HepG2 (cell line): ENCODE data around the gene ALG14. TPM values are rescaled to one million over a fixed set of nuclear protein-coding genes. Genes with fewer than 3 reads are reported as not detected.

ENCODE experiments used
- ATAC-seq: fragments of 200-7000 bp; cut with Tn5 transposase; 3 replicates; pipeline ENCODE4 v1.9.1; 2020; ENCODE audit warnings: mild to moderate bottlenecking, moderate library complexity
- BruUV-seq: library from RNA; stranded (reverse); fragments of 400-500 nt; replicated peaks from 2 replicates; lab custom pipeline; 2021; lab: Mats Ljungman, UMichigan
- CTCF ChIA-PET: fragments of 300-600 bp; formaldehyde crosslinking; extraction: SDS; loops from one replicate; lab custom pipeline; 2021; ENCODE audit warnings: low total read pairs, inconsistent platforms, low intra/inter-chr PET ratio; lab: Yijun Ruan, JAX
- POLR2A ChIA-PET: fragments of 350-600 bp; sonication (Branson Sonifier 250); formaldehyde crosslinking; loops from one replicate; lab custom pipeline; 2020; ENCODE audit warnings: antibody characterized with exemption, inconsistent platforms; lab: Yijun Ruan, JAX
- DNase-seq: peaks from one replicate; pipeline ENCODE4 v3.0.0-alpha.2; 2015; ENCODE audit warnings: low spot score
- FAIRE-seq: peaks from 3 replicates; lab custom pipeline; 2011; peaks lifted over from hg19 to GRCh38; lab: Jason Lieb, UNC
- H2AFZ ChIP-seq: one replicate; pipeline ENCODE4 v1.6.1; 2011; ENCODE audit warnings: low read length, inconsistent platforms
- H3K27ac ChIP-seq: fragments of 300-600 bp; 3 replicates; pipeline ENCODE4 v1.8.0; 2011; ENCODE audit warnings: mixed run types, mild to moderate bottlenecking, mixed read lengths, low read length, inconsistent platforms; ENCODE audit not compliant: insufficient read depth; ENCODE audit errors: extremely low read length
- H3K27me3 ChIP-seq, 2 experiments: fragments of 200-600 bp in 1 of 2; 2 replicates in 1 of 2; 3 replicates in 1 of 2; pipeline versions ENCODE4 v1.6.0 to v1.8.0; 2011; ENCODE audit warnings: low read length in 2 of 2, mild to moderate bottlenecking in 2 of 2, moderate library complexity in 2 of 2, inconsistent platforms in 1 of 2; ENCODE audit not compliant: insufficient read depth in 2 of 2, control insufficient read depth in 1 of 2
- H3K36me3 ChIP-seq, 2 experiments: fragments of 200-600 bp in 1 of 2; replicated peaks in 1 of 2; 2 replicates in 1 of 2; 3 replicates in 1 of 2; pipeline versions ENCODE4 v1.5.1 to v1.8.0; 2011; ENCODE audit warnings: low read length in 2 of 2, inconsistent platforms in 1 of 2; ENCODE audit not compliant: insufficient read depth in 2 of 2, control insufficient read depth in 1 of 2
- H3K4me1 ChIP-seq: 2 replicates; pipeline ENCODE4 v1.5.1; 2012; ENCODE audit warnings: low read length, inconsistent platforms; ENCODE audit not compliant: insufficient read depth
- H3K4me2 ChIP-seq: 2 replicates; pipeline ENCODE4 v1.6.0; 2011; ENCODE audit warnings: low read depth, low read length, inconsistent platforms
- H3K4me3 ChIP-seq, 3 experiments: fragments of 200-600 bp in 1 of 3; sonication (generic), shearing (Covaris generic) in 1 of 3; replicated peaks in 1 of 3; 2 replicates each; pipeline ENCODE4 v1.5.1; 2011 to 2016; ENCODE audit warnings: low read length in 3 of 3, inconsistent platforms in 2 of 3, low read depth in 2 of 3, mild to moderate bottlenecking in 2 of 3, control low read depth in 1 of 3, mixed read lengths in 1 of 3; ENCODE audit not compliant: insufficient read depth in 1 of 3
- H3K79me2 ChIP-seq: one replicate; pipeline ENCODE4 v1.6.1; 2011; ENCODE audit warnings: low read length, inconsistent platforms; ENCODE audit not compliant: insufficient read depth
- H3K9ac ChIP-seq: 2 replicates; pipeline ENCODE4 v1.6.0; 2011; ENCODE audit warnings: mild to moderate bottlenecking, low read depth, low read length, inconsistent platforms; ENCODE audit not compliant: insufficient read depth
- H3K9me3 ChIP-seq: 2 replicates; pipeline ENCODE4 v1.5.1; 2012; ENCODE audit warnings: mild to moderate bottlenecking, low read length
- H4K20me1 ChIP-seq: 2 replicates; pipeline ENCODE4 v1.6.0; 2011; ENCODE audit warnings: inconsistent platforms, mild to moderate bottlenecking, low read length, moderate library complexity; ENCODE audit not compliant: insufficient read depth
- CREB1 ChIP-seq, 2 experiments: fragments of 450-650 bp in 1 of 2; IDR thresholded peaks; 2 replicates each; pipeline ENCODE4 v1.6.1; 2016 to 2017; ENCODE audit warnings: control low read depth in 1 of 2, mild to moderate bottlenecking in 1 of 2, missing compliant biosample characterization in 1 of 2, missing genetic modification characterization in 1 of 2
- ESRRA ChIP-seq: sonication (generic); formaldehyde crosslinking; IDR thresholded peaks from 2 replicates; pipeline ENCODE4 v1.5.1; 2020; ENCODE audit warnings: mild to moderate bottlenecking, low read depth, missing genetic modification reagents
- FOXK1 ChIP-seq: sonication (generic); formaldehyde crosslinking; IDR thresholded peaks from 2 replicates; pipeline ENCODE4 v1.4.0; 2020; ENCODE audit warnings: low read depth, missing genetic modification reagents, borderline replicate concordance
- FOXP4 ChIP-seq: sonication (generic); formaldehyde crosslinking; IDR thresholded peaks from 2 replicates; pipeline ENCODE4 v1.4.0; 2020; ENCODE audit warnings: missing genetic modification reagents
- GMEB1 ChIP-seq: sonication (generic); formaldehyde crosslinking; IDR thresholded peaks from 2 replicates; pipeline ENCODE4 v1.5.1; 2020; ENCODE audit warnings: missing genetic modification reagents, mild to moderate bottlenecking, borderline replicate concordance
- KLF13 ChIP-seq: sonication (generic); formaldehyde crosslinking; IDR thresholded peaks from 2 replicates; pipeline ENCODE4 v1.4.0; 2020; ENCODE audit warnings: mild to moderate bottlenecking, missing genetic modification reagents
- MAX ChIP-seq: IDR thresholded peaks from 2 replicates; pipeline ENCODE4 v1.6.1; 2012; ENCODE audit warnings: inconsistent platforms
- MYC ChIP-seq: sonication (generic); formaldehyde crosslinking; IDR thresholded peaks from 2 replicates; pipeline ENCODE4 v1.9.0; 2021; ENCODE audit warnings: missing genetic modification reagents, borderline replicate concordance
- NCOA1 ChIP-seq: sonication (generic); formaldehyde crosslinking; IDR thresholded peaks from 2 replicates; pipeline ENCODE4 v1.9.0; 2021; ENCODE audit warnings: missing genetic modification reagents
- NCOA5 ChIP-seq: sonication (generic); formaldehyde crosslinking; IDR thresholded peaks from 2 replicates; pipeline ENCODE4 v1.4.0; 2020; ENCODE audit warnings: missing genetic modification reagents
- PBX3 ChIP-seq: sonication (generic); formaldehyde crosslinking; IDR thresholded peaks from 2 replicates; pipeline ENCODE4 v1.8.1; 2023; ENCODE audit warnings: missing genetic modification reagents, inconsistent platforms, borderline replicate concordance
- RFX1 ChIP-seq: fragments of 450-650 bp; IDR thresholded peaks from 2 replicates; pipeline ENCODE4 v1.6.1; 2017
- ZFP41 ChIP-seq: sonication (generic); formaldehyde crosslinking; IDR thresholded peaks from 2 replicates; pipeline ENCODE4 v1.4.0; 2020; ENCODE audit warnings: mild to moderate bottlenecking, missing genetic modification reagents, borderline replicate concordance
- ZFP91 ChIP-seq: sonication (generic); formaldehyde crosslinking; IDR thresholded peaks from 2 replicates; pipeline ENCODE4 v1.9.0; 2022; ENCODE audit warnings: missing genetic modification reagents, mild to moderate bottlenecking, borderline replicate concordance
- WGBS: methylation state at CpG from one replicate; pipeline ENCODE4 v1.1.6; 2017; ENCODE audit warnings: low lambda C conversion rate; 5-methylcytosine and 5-hydroxymethylcytosine counted together
- in situ Hi-C: cut with HindIII; loops from 2 replicates; pipeline ENCODE4 v1.10.0; 2017; ENCODE audit warnings: low pct_unique_long_range_greater_than_20kb; ENCODE audit not compliant: extremely low pct_ligation_motif_present
- intact Hi-C: fragments of 100-400 bp; cut with micrococcal nuclease; formaldehyde crosslinking; loops from one replicate; pipeline ENCODE4 v1.10.0; 2022; ENCODE audit not compliant: unreplicated experiment
- polyA plus RNA-seq, 8 experiments: library from polyadenylated mRNA; depleted of rRNA in 3 of 8; stranded (reverse) in 7 of 8; unstranded in 1 of 8; fragments of >200 nt; fragmentation: Illumina TruSeq in 4 of 8; extraction: Trizol in 4 of 8; gene quantifications; 2 replicates each; pipeline versions ENCODE4 v1.2.1 to v1.2.3, GENCODE V29; 2011 to 2016; ENCODE audit warnings: low read depth in 4 of 8, missing spikeins in 1 of 8, mixed read lengths in 1 of 8; ENCODE audit not compliant: insufficient read depth in 1 of 8
- total RNA-seq, 5 experiments: library from RNA; depleted of rRNA; stranded (reverse); fragments of >200 nt; fragmentation: Illumina TruSeq; extraction: Trizol; gene quantifications; 2 replicates each; pipeline ENCODE4 v1.2.3, GENCODE V29; 2016; ENCODE audit warnings: low read depth in 1 of 5

ALG14 gene
- total and polyA plus RNA-seq, 2 of the 13 experiments (the other 11 are each of a cell fraction or from before 2014, with no cell fraction given), result 4.5 to 12.7 TPM

- no peak for TF ChIP-seq CREB1 (IDR thresholded peaks at IDR 0.05)
- TF ChIP-seq CREB1 (CRISPR knock-in tag; IDR thresholded peaks at IDR 0.05), result peak; percentile 24; the same call in 1 of the 2 replicates
- no peak for TF ChIP-seq MAX
- TF ChIP-seq FOXP4 (CRISPR knock-in tag), result 0 out of 2 replicates have a peak, but pooled peaks have one; percentile 24
These were observed 122.8 kb downstream of the ALG14 start (continued) for GRCh38 chr1:94949681-94950661.

GRCh38 chr1:94947437-94947836 lies 125.3 kb downstream of the ALG14 start:
- ChIA-PET POLR2A (no interaction called here), CTCF (no interaction called here)
- Histone ChIP-seq H3K27ac (no peak overlapping the region), H4K20me1 (no peaks in the 10 kb centered on the region), H3K36me3 (no peaks in the 10 kb centered on the region; a peak in 1 of 5 replicates), H3K79me2 (no peaks in the 10 kb centered on the region), H3K4me1 (peaks cover 36% of the 10 kb centered on the region), H3K9ac (no peak overlapping the region), H3K9me3 (no peaks in the 10 kb centered on the region), H3K4me2 (no peak overlapping the region), H3K27me3 (no peaks in the 10 kb centered on the region), H2AFZ (no peak overlapping the region), H3K4me3 (no peak overlapping the region)
- ATAC-seq, result no peak
- no TSS peak for BruUV-seq
- WGBS, result 94% methylated on average over 1 of the region's 1 CpG
- no peak for FAIRE-seq
- DNase-seq, result no peak
- in situ Hi-C loops (no loop called here), intact Hi-C loops (no loop called here)
- no peak for TF ChIP-seq FOXK1 (CRISPR knock-in tag)
- no peak for TF ChIP-seq MYC (CRISPR knock-in tag)
- no peak for TF ChIP-seq GMEB1 (CRISPR knock-in tag)
- no peak for TF ChIP-seq NCOA1
- no peak for TF ChIP-seq ZFP41 (CRISPR knock-in tag)
- TF ChIP-seq ESRRA (CRISPR knock-in tag), result no peak
- no peak for TF ChIP-seq ZFP91
- no peak for TF ChIP-seq PBX3 (CRISPR knock-in tag)
- TF ChIP-seq RFX1, result no peak
- no peak for TF ChIP-seq KLF13 (CRISPR knock-in tag)
- no peak for TF ChIP-seq NCOA5
